HepG2 (cell line): ENCODE data around the gene SMCO1. TPM values are rescaled to one million over a fixed set of nuclear protein-coding genes. Genes with fewer than 3 reads are reported as not detected.
A peak's percentile ranks its signal among the peaks of the same experiment; 100 is the strongest.

Experiments used
- ADNP ChIP-seq: sonication (generic); formaldehyde crosslinking; IDR thresholded peaks from 2 replicates; pipeline ENCODE4 v1.4.0; 2020; ENCODE audit warnings: missing genetic modification reagents
- BRD4 ChIP-seq: sonication (generic); formaldehyde crosslinking; IDR thresholded peaks from 2 replicates; pipeline ENCODE4 v1.4.0; 2020; ENCODE audit warnings: missing genetic modification reagents
- FOXM1 ChIP-seq: sonication (generic); formaldehyde crosslinking; IDR thresholded peaks from 2 replicates; pipeline ENCODE4 v1.5.0; 2020; ENCODE audit warnings: missing genetic modification reagents
- HDAC2 ChIP-seq: sonication (generic); formaldehyde crosslinking; IDR thresholded peaks from 2 replicates; pipeline ENCODE4 v1.4.0; 2020; ENCODE audit warnings: missing genetic modification reagents
- HMG20A ChIP-seq: IDR thresholded peaks from 2 replicates; pipeline ENCODE4 v1.6.1; 2016; ENCODE audit warnings: borderline replicate concordance
- JUN ChIP-seq: sonication (generic); formaldehyde crosslinking; IDR thresholded peaks from 2 replicates; pipeline ENCODE4 v1.4.0; 2020; ENCODE audit warnings: mild to moderate bottlenecking, missing genetic modification reagents
- KLF15 ChIP-seq: sonication (generic); formaldehyde crosslinking; IDR thresholded peaks from 2 replicates; pipeline ENCODE4 v1.8.1; 2023; ENCODE audit warnings: borderline replicate concordance, mild to moderate bottlenecking, inconsistent platforms, missing genetic modification reagents, mixed read lengths
- MED1 ChIP-seq: sonication (generic); formaldehyde crosslinking; IDR thresholded peaks from 2 replicates; pipeline ENCODE4 v1.4.0; 2020; ENCODE audit warnings: missing genetic modification reagents
- MZF1 ChIP-seq: sonication (generic); formaldehyde crosslinking; IDR thresholded peaks from 2 replicates; pipeline ENCODE4 v1.8.1; 2023; ENCODE audit warnings: mild to moderate bottlenecking, missing genetic modification reagents, borderline replicate concordance
- PHB2 ChIP-seq: fragments of 450-650 bp; IDR thresholded peaks from 2 replicates; pipeline ENCODE4 v1.6.1; 2018; ENCODE audit not compliant: partially characterized antibody
- SETDB1 ChIP-seq: sonication (generic); formaldehyde crosslinking; IDR thresholded peaks from 2 replicates; pipeline ENCODE4 v1.5.1; 2020; ENCODE audit warnings: missing genetic modification reagents, mild to moderate bottlenecking, borderline replicate concordance
- ZNF24 ChIP-seq: fragments of 450-650 bp; IDR thresholded peaks from 2 replicates; pipeline ENCODE4 v1.6.1; 2017; ENCODE audit warnings: antibody characterized with exemption, mild to moderate bottlenecking
- ZNF274 ChIP-seq: sonication (generic); formaldehyde crosslinking; IDR thresholded peaks from 2 replicates; pipeline ENCODE4 v1.5.1; 2020; ENCODE audit warnings: mild to moderate bottlenecking, missing genetic modification reagents
- ZNF326 ChIP-seq: sonication (generic); formaldehyde crosslinking; IDR thresholded peaks from 2 replicates; pipeline ENCODE4 v1.4.0; 2020; ENCODE audit warnings: missing genetic modification reagents, borderline replicate concordance
- ZNF451 ChIP-seq: sonication (generic); formaldehyde crosslinking; IDR thresholded peaks from 2 replicates; pipeline ENCODE4 v1.5.0; 2020; ENCODE audit warnings: mild to moderate bottlenecking, missing genetic modification reagents
- ZNF577 ChIP-seq: sonication (generic); formaldehyde crosslinking; IDR thresholded peaks from 2 replicates; pipeline ENCODE4 v1.4.0; 2020; ENCODE audit warnings: mild to moderate bottlenecking, low read depth, missing genetic modification reagents, borderline replicate concordance
- ZNF615 ChIP-seq: sonication (generic); formaldehyde crosslinking; IDR thresholded peaks from 2 replicates; pipeline ENCODE4 v1.5.0; 2020; ENCODE audit warnings: mild to moderate bottlenecking, missing genetic modification reagents, borderline replicate concordance
- ZNF790 ChIP-seq: sonication (generic); formaldehyde crosslinking; IDR thresholded peaks from 2 replicates; pipeline ENCODE4 v1.8.0; 2022; ENCODE audit warnings: missing genetic modification reagents, mild to moderate bottlenecking, borderline replicate concordance
- polyA plus RNA-seq, 8 experiments: library from polyadenylated mRNA; depleted of rRNA in 3 of 8; stranded (reverse) in 7 of 8; unstranded in 1 of 8; fragments of >200 nt; fragmentation: Illumina TruSeq in 4 of 8; extraction: Trizol in 4 of 8; gene quantifications; 2 replicates each; pipeline versions ENCODE4 v1.2.1 to v1.2.3, GENCODE V29; 2011 to 2016; ENCODE audit warnings: low read depth in 4 of 8, missing spikeins in 1 of 8, mixed read lengths in 1 of 8; ENCODE audit not compliant: insufficient read depth in 1 of 8
- total RNA-seq, 5 experiments: library from RNA; depleted of rRNA; stranded (reverse); fragments of >200 nt; fragmentation: Illumina TruSeq; extraction: Trizol; gene quantifications; 2 replicates each; pipeline ENCODE4 v1.2.3, GENCODE V29; 2016; ENCODE audit warnings: low read depth in 1 of 5
- TF ChIP-seq, protein P1 (sequence below): sonication (generic); formaldehyde crosslinking; IDR thresholded peaks from 2 replicates; pipeline ENCODE4 v1.4.0; 2020; ENCODE audit warnings: mild to moderate bottlenecking, missing genetic modification reagents
- TF ChIP-seq, protein P2 (sequence below): sonication (generic); formaldehyde crosslinking; IDR thresholded peaks from 2 replicates; pipeline ENCODE4 v1.4.0; 2020; ENCODE audit warnings: missing genetic modification reagents
- TF ChIP-seq, protein P3 (sequence below): sonication (generic); formaldehyde crosslinking; IDR thresholded peaks from 2 replicates; pipeline ENCODE4 v1.8.0; 2022; ENCODE audit warnings: low read depth, missing genetic modification reagents
- TF ChIP-seq, protein P4 (sequence below): fragments of 450-650 bp; IDR thresholded peaks from 2 replicates; pipeline ENCODE4 v1.6.1; 2016
- TF ChIP-seq, protein P5 (sequence below): IDR thresholded peaks from 2 replicates; pipeline ENCODE4 v1.6.1; 2012; ENCODE audit warnings: inconsistent platforms

The SMCO1 gene
- total and polyA plus RNA-seq, 2 of the 13 experiments (the other 11 are each of a cell fraction or from before 2014, with no cell fraction given) = not detected

DNA sequence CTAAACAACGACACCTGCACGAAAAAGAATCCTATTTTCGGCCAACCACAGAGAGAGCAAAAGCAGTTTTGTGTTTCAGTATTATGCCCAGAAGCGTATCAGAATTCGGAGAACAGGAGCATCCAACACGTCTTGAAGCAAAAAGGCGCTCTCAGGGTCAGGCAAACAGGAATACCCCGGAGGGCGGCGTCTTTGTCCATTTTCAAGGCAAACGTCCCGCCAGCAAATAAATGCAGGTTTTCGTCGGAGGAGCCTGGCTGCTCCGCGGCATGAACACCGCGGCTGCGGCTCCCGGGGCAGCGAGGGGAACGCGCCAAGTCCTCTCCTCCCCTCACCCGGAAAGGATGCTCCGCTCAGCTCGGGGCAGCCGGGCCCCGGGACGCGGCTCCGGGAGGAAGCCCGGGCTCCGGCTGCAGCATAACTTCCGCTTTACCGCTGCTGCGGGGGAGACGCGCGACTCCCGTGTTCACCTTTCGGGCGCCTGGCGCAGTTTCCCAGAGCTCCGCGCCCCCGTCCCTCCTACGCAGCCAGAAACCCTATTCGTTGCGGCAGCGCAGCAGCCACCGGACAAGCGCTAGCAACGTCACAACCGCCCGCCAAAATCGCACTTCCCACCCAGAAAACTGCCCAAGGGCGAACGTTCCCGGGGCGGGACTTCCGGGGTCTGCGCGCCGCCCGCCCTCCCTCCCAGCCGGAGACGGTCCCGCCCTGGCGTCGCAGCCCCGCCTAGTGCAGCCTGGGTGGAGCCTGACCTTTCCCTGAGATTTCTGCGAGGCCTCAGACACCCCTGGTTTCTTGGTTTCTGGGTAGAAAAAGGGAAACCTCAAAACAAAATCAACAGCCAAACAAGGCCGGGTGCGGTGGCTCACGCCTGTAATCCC lies 11.7 kb downstream of the SMCO1 start, which contains the start of gene RNF168 (continued):
- TF ChIP-seq, protein P1, sequence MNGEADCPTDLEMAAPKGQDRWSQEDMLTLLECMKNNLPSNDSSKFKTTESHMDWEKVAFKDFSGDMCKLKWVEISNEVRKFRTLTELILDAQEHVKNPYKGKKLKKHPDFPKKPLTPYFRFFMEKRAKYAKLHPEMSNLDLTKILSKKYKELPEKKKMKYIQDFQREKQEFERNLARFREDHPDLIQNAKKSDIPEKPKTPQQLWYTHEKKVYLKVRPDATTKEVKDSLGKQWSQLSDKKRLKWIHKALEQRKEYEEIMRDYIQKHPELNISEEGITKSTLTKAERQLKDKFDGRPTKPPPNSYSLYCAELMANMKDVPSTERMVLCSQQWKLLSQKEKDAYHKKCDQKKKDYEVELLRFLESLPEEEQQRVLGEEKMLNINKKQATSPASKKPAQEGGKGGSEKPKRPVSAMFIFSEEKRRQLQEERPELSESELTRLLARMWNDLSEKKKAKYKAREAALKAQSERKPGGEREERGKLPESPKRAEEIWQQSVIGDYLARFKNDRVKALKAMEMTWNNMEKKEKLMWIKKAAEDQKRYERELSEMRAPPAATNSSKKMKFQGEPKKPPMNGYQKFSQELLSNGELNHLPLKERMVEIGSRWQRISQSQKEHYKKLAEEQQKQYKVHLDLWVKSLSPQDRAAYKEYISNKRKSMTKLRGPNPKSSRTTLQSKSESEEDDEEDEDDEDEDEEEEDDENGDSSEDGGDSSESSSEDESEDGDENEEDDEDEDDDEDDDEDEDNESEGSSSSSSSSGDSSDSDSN = peak; percentile 91
- TF ChIP-seq, protein P2, sequence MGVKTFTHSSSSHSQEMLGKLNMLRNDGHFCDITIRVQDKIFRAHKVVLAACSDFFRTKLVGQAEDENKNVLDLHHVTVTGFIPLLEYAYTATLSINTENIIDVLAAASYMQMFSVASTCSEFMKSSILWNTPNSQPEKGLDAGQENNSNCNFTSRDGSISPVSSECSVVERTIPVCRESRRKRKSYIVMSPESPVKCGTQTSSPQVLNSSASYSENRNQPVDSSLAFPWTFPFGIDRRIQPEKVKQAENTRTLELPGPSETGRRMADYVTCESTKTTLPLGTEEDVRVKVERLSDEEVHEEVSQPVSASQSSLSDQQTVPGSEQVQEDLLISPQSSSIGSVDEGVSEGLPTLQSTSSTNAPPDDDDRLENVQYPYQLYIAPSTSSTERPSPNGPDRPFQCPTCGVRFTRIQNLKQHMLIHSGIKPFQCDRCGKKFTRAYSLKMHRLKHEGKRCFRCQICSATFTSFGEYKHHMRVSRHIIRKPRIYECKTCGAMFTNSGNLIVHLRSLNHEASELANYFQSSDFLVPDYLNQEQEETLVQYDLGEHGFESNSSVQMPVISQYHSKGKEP = 0 out of 2 replicates have a peak, but pooled peaks have one; percentile 31
- TF ChIP-seq SETDB1 (CRISPR knock-in tag) (no peak), ADNP (no peak), BRD4 (no peak), PHB2 (no peak), ZNF790 (0 out of 2 replicates have a peak, but pooled peaks have one; percentile 57), ZNF274 (CRISPR knock-in tag) (no peak; the same call in 1 of the 2 replicates), FOXM1 (CRISPR knock-in tag) (no peak), HDAC2 (CRISPR knock-in tag) (peak; percentile 34; the same call in 1 of the 2 replicates), ZNF615 (no peak), JUN (no peak), MED1 (peak; percentile 76; the same call in 1 of the 2 replicates), HMG20A (0 out of 2 replicates have a peak, but pooled peaks have one; percentile 22), ZNF326 (CRISPR knock-in tag) (no peak), ZNF24 (no peak), ZNF577 (CRISPR knock-in tag) (no peak), MZF1 (CRISPR knock-in tag) (no peak), KLF15 (no peak), ZNF451 (CRISPR knock-in tag) (peak; percentile 50; the same call in 1 of the 2 replicates)
- TF ChIP-seq, protein P3, sequence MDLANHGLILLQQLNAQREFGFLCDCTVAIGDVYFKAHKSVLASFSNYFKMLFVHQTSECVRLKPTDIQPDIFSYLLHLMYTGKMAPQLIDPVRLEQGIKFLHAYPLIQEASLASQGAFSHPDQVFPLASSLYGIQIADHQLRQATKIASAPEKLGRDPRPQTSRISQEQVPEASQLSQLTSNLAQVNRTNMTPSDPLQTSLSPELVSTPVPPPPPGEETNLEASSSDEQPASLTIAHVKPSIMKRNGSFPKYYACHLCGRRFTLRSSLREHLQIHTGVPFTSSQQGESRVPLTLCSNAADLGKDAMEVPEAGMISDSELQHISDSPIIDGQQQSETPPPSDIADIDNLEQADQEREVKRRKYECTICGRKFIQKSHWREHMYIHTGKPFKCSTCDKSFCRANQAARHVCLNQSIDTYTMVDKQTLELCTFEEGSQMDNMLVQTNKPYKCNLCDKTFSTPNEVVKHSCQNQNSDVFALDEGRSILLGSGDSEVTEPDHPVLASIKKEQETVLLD (CRISPR knock-in tag) = peak; percentile 93
- TF ChIP-seq, protein P4, sequence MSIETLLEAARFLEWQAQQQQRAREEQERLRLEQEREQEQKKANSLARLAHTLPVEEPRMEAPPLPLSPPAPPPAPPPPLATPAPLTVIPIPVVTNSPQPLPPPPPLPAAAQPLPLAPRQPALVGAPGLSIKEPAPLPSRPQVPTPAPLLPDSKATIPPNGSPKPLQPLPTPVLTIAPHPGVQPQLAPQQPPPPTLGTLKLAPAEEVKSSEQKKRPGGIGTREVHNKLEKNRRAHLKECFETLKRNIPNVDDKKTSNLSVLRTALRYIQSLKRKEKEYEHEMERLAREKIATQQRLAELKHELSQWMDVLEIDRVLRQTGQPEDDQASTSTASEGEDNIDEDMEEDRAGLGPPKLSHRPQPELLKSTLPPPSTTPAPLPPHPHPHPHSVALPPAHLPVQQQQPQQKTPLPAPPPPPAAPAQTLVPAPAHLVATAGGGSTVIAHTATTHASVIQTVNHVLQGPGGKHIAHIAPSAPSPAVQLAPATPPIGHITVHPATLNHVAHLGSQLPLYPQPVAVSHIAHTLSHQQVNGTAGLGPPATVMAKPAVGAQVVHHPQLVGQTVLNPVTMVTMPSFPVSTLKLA = no peak
- TF ChIP-seq, protein P5, sequence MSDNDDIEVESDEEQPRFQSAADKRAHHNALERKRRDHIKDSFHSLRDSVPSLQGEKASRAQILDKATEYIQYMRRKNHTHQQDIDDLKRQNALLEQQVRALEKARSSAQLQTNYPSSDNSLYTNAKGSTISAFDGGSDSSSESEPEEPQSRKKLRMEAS = peak; percentile 84
